AG09319 (cell line): ENCODE measurements around the gene CUL1.

Source experiments
- DNase-seq: peaks from one replicate; pipeline ENCODE4 v3.0.0-alpha.2; 2010; ENCODE audit warnings: low read depth; ENCODE audit errors: extremely low read depth
- CTCF ChIP-seq: IDR thresholded peaks from 2 replicates; pipeline ENCODE4 v1.5.1; 2011; ENCODE audit warnings: low read depth, mild to moderate bottlenecking, inconsistent platforms, low read length, moderate library complexity

Gene CUL1

GRCh38 chr7:148738737-148739535 is 40.2 kb downstream of the CUL1 start:
- DNase-seq = no peak

DNA sequence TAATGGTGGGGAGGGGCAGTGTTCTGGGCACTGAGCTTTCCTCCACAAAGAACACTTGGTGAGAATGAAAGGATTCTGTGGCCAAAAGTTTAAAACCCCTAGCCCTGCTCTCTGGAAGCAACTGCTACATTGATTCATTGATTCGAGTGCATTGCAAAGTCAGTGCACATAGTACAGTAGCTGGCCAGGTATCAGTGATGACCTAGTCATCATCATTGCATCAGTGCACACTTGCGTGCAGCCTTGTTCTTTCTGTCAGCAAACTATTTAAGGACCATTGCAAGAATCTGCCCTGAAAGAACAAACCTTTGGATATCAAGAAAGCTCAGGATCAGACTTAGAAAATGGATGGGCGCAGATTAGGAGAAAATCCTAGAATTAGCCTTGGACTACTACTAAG is 47.4 kb downstream of the CUL1 start:
- DNase-seq = no peak
- no peak for TF ChIP-seq CTCF

More at GRCh38 chr7:148738737-148739535, 40.2 kb downstream of the CUL1 start:
- no peak for TF ChIP-seq CTCF

DNA sequence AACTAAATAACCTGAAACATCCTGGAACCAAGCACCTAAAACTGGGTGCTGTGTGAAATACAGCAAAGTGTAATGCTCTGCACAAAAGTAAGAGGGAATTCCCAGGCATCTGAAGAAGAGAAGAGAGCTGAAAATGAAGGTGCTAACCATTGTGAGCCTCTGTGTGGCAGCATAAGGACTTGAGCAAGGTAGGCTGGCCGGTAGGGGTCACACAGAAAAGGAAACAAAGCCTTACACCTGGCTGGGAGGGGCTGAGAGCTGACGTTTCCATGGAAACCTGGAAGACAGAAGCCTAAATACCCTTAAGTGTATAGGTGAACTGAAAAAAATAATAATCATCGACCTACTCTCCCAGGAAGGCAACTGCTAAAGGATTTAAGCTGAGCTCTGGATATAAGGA is 48.6 kb downstream of the CUL1 start:
- no peak for DNase-seq
- TF ChIP-seq CTCF = no peak

GRCh38 chr7:148750442-148751355 is 52.0 kb downstream of the CUL1 start:
- DNase-seq = no peak
- TF ChIP-seq CTCF = no peak

DNA sequence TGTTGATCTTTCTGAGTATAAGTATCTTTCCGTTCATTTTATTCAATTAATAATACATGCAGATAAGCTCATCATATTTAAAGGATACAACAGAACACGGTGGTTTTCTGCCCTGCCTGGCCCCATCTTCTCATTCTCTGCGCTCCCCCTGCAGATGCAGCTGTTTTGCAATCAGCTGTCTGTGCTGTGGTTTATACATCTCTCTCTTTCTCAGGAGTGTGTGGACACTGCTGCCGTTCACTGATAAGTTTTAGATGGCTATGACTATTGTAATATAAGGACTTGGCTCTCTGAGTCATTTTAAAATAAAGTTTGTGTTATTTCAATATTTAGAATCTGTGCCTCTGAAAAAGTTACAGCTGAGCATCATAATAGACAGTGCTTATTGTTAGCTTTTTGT is 54.5 kb downstream of the CUL1 start:
- DNase-seq = no peak
- TF ChIP-seq CTCF = no peak

DNA sequence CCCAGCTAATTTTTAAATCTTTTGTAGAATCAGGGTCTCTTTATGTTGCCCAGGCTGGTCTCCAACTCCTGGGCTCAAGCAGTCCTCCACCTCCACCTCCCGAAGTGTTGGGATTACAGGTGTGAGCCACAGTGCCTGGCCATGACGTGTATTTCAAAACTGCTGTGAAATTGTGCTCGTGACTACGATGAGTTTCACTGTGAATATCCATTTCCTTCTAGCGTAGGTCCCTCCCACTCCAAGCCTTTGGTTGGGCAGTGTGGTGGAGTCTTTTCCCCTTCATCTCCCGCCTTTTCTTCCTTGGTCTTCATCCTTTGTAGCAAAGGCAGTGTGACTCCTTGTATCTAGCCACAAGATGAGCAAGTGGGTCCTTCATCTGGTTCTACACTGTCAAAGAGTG is 56.2 kb downstream of the CUL1 start:
- TF ChIP-seq CTCF = no peak

More for the DNA sequence above, 56.2 kb downstream of the CUL1 start:
- no peak for DNase-seq
